Measurements from ENCODE around the gene FBXO24.

FBXO24 gene

DNA sequence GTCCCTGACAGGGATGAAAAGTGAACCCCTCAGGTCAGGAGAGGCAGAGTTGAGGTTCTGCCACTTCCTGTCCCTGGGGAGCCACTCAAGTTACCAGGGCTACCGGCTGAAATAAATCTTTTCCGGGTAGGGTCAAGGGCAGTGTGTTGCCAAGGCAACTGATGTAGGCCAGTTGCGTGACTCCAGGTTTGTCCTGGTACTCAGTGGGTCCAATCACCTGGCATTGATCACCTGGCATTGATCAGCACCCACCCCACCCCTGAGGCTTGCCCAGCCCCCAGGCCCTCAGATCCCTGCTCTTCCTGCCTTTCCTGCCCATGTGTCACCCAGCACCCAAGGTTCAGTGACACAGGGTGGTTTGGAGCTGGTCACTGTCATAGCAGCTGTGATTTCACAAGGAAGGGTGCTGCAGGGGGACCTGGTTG is 18.4 kb upstream of the FBXO24 start:
- Histone ChIP-seq H3K4me3 (ENCODE audit: low read depth, low read length) (no peak overlapping the region), H3K4me1 (peaks cover 11% of the 10 kb centered on the region), H3K36me3 (no peaks in the 10 kb centered on the region), H3K27me3 (peaks cover 4% of the 10 kb centered on the region), H3K9me3 (no peaks in the 10 kb centered on the region)
- no peak for DNase-seq
- TF ChIP-seq, protein P1, sequence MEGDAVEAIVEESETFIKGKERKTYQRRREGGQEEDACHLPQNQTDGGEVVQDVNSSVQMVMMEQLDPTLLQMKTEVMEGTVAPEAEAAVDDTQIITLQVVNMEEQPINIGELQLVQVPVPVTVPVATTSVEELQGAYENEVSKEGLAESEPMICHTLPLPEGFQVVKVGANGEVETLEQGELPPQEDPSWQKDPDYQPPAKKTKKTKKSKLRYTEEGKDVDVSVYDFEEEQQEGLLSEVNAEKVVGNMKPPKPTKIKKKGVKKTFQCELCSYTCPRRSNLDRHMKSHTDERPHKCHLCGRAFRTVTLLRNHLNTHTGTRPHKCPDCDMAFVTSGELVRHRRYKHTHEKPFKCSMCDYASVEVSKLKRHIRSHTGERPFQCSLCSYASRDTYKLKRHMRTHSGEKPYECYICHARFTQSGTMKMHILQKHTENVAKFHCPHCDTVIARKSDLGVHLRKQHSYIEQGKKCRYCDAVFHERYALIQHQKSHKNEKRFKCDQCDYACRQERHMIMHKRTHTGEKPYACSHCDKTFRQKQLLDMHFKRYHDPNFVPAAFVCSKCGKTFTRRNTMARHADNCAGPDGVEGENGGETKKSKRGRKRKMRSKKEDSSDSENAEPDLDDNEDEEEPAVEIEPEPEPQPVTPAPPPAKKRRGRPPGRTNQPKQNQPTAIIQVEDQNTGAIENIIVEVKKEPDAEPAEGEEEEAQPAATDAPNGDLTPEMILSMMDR (IDR thresholded peaks at IDR 0.05; ENCODE audit: low read depth, low read length): no peak

DNA sequence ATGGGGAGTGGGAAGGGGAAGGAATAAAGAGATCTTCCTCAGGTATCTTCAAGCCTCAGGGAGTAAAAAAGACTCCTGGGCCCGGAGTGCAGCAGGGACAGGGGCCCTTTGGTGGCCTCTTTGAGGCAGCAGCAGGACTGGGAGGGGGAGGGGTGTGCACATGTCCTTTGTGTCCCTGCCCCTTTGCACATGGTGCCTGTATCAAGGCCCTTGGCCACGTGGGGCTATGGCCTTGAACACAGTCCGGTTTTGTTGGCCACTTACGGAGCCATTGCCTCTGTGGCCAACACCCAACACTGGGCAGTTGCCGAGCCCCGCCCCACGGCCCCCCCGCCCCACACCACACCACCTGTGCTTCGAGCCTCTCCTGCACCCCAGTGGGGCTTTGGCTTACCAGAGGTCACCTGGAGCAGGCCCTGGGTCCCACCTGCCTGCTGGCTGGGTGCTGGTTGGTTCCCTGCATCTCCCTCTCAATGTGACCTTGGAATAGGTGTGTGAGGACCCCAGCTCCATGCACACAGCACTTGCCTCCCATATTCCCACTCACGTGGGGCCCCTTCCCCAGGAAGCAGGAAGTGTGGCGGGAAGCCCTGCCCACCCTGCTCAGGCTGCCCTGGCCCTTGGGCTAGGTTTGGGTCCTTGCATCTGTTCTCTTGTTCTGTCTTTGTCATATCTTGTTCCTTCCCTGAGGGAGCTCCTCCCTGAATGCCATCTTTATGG is 17.8 kb upstream of the FBXO24 start:
- DNase-seq: no peak
- H3K4me1 ChIP-seq: peaks cover 11% of the 10 kb centered on the region
- TF ChIP-seq, protein P1 (IDR thresholded peaks at IDR 0.05; ENCODE audit: low read depth, low read length): no peak
- H3K27me3 ChIP-seq: peaks cover 4% of the 10 kb centered on the region
- H3K4me3 ChIP-seq (ENCODE audit: low read depth, low read length): no peak overlapping the region
- H3K36me3 ChIP-seq: no peaks in the 10 kb centered on the region
- H3K9me3 ChIP-seq: no peaks in the 10 kb centered on the region

DNA sequence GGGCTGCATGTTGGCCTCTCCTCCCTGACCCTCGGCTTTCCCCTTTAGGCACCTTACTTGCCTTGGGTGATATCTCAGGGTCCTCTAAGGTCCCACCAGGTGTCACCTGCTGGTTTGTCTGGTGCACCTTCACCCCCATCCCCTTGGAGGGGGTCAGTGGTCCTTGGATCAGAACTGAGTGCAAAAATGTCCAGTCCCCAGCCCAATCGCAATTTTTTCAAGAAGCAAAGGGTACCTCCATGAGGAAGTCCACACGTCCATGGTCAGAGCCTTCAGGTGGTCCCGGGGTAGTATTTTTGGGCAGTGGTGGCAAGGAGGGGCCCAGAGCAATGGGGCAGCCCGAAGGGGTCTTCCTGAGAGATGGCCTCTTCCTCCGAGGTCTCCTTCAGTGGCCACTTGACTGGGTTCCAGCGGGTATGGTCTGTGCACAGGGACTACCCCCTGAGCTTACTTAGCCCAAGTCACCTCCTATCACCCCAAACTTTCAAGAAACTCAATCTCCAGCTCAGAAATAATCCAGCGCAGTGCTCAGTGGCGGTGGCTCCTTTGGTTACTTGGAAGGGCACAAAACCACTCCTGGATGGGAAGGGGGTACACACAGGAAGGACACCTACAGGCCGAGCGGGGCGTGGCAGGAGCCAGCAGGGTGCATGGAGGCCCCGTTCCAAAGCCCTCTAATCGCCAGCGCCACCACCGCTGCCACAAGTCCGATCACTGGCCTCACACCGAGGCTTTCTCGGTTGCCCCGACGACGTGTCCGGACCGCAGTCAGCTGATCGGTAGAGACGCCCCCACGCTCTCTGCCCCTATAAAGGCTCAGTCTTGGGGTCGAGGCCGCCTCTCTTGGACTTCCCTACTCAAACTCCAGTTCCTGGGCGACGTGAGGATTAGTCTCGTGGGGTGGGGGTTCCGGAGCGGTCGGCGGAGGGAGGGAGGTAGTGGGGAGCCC is 17.0 kb upstream of the FBXO24 start:
- H3K27me3 ChIP-seq: peaks cover 4% of the 10 kb centered on the region
- H3K9me3 ChIP-seq: no peaks in the 10 kb centered on the region
- H3K4me3 ChIP-seq (ENCODE audit: low read depth, low read length): no peak overlapping the region
- H3K4me1 ChIP-seq: peaks cover 11% of the 10 kb centered on the region
- no peaks in the 10 kb centered on the region for H3K36me3 ChIP-seq
- TF ChIP-seq, protein P1 (IDR thresholded peaks at IDR 0.05; ENCODE audit: low read depth, low read length): peak; percentile 42
- DNase-seq: peak; percentile 53

DNA sequence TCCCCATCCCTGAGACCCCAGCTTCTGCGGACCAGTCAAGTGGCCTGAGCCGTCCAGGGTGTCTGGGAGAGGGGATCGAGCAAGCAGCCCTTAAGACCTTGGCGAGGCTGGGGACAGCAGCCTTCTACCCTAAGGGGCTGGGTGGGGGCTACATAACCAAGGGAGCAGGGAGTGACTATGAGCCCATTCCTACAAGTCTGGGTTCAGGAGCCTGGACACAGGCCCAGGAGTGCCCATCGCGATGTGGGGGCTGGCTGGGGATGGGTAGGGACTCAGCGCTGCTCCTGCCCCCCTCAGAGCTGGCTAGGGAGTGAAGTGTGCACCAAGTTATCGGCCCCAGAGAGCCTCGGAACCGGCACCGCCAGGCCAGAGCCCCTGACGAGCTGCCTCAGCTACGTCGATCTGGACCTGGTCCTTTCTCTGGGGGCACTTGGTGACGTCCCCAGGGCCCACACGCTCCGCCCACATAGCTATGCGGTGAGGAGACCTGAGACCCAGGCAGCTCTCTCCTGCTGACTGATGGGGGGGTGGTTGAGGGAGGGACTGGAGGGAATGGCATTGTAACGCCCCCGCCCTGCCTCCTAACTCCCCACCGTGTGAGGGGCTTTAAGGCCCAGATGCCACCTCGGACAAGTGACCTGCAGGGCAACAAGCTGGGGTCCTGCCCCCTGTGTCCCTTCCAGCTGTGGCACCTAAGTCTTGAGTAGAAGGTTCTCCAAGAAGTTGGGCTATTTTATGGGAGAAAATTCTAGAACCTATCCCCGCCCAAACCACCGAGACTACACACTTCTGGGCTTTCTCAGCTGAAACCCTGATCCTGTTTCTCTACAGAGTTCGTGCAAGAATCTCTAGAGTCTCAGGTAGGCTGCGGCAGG is 14.9 kb upstream of the FBXO24 start:
- peaks cover 4% of the 10 kb centered on the region for H3K27me3 ChIP-seq
- DNase-seq: no peak
- H3K36me3 ChIP-seq: peaks cover 6% of the 10 kb centered on the region; the same call in 1 of the 2 replicates
- H3K9me3 ChIP-seq: no peaks in the 10 kb centered on the region
- no peak overlapping the region for H3K4me3 ChIP-seq (ENCODE audit: low read depth, low read length)
- peaks cover 11% of the 10 kb centered on the region for H3K4me1 ChIP-seq
- TF ChIP-seq, protein P1 (IDR thresholded peaks at IDR 0.05; ENCODE audit: low read depth, low read length): no peak

DNA sequence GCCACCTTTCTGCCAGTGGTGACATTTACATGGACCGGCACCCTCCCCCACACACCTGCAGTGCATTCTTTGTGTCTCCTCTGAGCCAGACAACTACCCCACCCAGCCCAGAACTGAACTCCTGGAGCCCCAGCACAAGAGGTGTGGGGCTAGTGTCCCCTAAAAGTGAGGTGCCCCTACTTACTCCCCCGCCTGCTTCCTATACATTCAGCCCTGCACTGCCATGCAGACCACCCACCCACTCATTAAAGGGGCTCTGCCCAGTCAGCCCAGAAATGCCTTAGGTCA is 14.4 kb upstream of the FBXO24 start:
- TF ChIP-seq, protein P1 (IDR thresholded peaks at IDR 0.05; ENCODE audit: low read depth, low read length): no peak
- peaks cover 6% of the 10 kb centered on the region; the same call in 1 of the 2 replicates for H3K36me3 ChIP-seq
- DNase-seq: no peak

More for the DNA sequence above, 14.4 kb upstream of the FBXO24 start:
- H3K9me3 ChIP-seq: no peaks in the 10 kb centered on the region
- H3K4me3 ChIP-seq (ENCODE audit: low read depth, low read length): no peak overlapping the region
- peaks cover 4% of the 10 kb centered on the region for H3K27me3 ChIP-seq
- peaks cover 11% of the 10 kb centered on the region for H3K4me1 ChIP-seq
